GM19438 (cell line): ENCODE data around the gene ACTL8.

Experiments
- ATAC-seq: cut with Tn5 transposase; IDR thresholded peaks from one replicate; pipeline ENCODE4 v1.9.1; 2021; ENCODE audit warnings: low read depth; ENCODE audit not compliant: unreplicated experiment

The ACTL8 gene

GRCh38 chr1:17798011-17798410 lies 42.9 kb downstream of the ACTL8 start:
- no peak for ATAC-seq

DNA sequence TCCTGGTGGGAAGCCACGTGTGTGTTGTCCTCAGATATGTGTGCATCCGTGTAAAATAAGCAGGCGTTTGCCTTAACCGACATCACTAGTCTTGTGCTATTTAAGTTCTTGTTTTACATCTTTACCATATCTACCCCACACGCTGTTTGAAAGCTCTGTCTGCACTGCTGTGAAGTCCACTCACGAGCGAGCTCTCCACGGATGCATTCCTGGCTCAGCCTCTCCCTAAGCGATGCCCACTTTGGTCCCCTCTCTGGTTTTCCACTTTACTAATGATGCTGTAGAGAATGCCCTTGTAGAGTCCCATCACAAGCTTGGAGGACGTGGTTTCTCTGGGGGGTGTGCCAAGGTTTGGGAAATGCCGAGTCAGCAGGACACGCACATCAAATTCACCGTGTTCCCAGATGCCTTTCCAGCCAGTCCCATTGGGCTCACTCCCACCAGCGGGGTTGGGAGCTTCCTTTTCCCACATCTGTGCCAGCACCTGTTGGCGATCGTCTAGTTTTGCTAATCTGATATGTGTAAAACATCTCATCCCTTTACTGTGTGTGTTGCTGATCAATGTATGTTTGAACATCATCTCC lies 43.8 kb downstream of the ACTL8 start:
- no peak for ATAC-seq

- no peak for ATAC-seq
Measured at GRCh38 chr1:17799642-17800041, 44.5 kb downstream of the ACTL8 start.

DNA sequence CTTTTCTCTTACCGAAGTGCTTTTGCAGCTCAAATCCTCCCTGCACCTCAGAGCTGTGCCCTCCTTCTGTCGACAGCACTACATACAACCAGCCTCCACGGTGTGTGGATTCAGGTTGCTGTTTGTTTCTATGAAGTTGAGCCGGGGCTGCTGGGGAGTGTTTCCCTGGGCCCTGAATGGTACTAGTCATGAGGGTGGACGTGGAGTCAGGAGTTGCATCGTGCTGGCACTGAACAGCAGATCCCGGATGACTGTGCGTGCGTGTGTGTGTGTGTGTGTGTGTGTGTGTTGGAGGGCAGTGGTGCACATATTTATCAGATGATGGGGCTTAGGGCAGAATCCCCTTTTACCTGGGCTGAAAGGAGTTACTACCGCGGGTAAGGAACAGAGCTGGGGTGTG lies 47.0 kb downstream of the ACTL8 start:
- ATAC-seq = no peak

- ATAC-seq = no peak
Measured at GRCh38 chr1:17802945-17803344, 47.8 kb downstream of the ACTL8 start.

- no peak for ATAC-seq
Measured at GRCh38 chr1:17805869-17806684, 50.9 kb downstream of the ACTL8 start.

- ATAC-seq = no peak
Measured at GRCh38 chr1:17808816-17809215, 53.7 kb downstream of the ACTL8 start.

DNA sequence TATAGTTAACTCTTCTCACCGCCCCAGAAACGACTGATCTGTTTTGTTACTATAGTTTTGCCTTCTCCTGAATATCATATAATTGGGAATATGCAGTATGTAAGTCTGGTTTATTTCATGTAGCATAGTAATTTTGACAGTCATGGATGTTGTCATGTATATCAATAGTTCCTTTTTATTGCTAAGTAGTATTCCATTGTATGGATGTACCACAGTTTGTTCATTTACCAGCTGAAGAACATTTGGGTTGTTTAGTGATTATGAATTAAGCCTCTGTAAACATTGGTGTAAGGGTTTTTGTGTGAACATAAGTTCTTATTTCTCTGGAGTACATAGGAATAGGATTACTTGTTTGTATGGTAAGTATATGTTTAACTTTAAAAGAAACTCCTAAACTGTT lies 55.5 kb downstream of the ACTL8 start:
- ATAC-seq = no peak

DNA sequence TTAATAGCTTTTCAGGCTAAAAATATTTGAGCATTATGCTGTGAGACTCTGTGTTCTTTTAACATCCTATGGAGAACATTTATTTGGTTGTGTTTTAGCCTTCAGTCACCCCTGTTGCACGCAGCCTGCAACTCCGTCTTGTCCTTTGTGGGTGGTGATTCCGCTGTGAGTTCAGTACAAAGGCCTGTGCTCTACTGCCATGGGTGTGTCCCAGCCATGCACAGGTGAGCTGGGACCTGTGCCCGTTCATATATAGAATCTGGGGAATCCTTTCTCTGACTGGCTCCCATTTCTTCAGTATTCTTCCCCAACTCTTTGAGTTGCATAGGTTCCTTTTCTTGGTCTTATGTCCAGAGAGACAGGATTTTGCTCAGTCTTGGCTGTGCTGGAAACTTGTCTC lies 61.4 kb downstream of the ACTL8 start:
- no peak for ATAC-seq

GRCh38 chr1:17819129-17819802 lies 64.1 kb downstream of the ACTL8 start:
- no peak for ATAC-seq

DNA sequence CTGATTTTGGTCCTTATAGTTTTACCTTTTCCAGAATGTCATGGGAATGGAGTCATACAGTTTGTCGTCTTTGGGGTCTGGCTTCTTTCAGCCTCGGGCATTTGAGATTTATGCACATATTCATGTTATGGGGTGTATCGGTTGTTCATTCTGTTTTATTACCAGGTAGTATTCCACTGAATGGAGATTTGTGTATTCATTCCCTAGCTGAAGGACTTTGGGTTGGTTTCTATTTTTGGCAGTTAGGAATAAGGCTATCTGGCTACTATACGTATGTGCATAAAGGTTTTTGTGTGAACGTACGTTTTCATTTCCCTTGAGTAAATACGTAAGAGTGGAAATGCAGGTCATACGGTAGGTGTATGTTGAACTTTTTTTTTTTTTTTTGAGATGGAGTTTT lies 65.1 kb downstream of the ACTL8 start:
- no peak for ATAC-seq

DNA sequence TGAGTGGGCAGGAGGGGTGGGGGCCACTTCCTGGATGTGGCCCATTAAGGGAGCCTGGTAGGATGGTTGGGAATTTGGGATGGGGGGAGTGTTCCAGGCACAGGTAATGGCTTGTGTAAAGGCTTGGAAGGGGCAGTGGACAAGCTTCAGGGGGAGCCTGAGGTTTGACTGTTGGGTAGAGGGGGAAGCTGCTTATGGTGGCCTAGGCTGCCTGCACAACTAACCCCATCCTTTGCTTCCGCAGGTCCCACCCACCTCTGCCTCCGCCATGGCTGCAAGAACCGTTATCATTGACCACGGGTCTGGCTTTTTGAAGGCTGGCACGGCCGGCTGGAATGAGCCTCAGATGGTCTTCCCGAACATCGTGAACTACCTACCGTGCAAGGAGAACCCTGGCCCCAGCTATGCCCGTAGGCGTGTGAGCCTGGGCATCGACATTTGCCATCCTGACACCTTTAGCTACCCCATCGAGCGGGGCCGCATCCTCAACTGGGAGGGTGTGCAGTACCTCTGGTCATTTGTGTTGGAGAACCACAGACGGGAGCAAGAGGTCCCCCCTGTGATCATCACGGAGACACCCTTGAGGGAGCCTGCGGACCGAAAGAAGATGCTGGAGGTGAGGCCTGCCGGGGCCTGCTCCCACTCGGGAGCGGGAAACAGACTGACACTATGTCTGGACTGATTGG lies 67.8 kb downstream of the ACTL8 start:
- no peak for ATAC-seq

DNA sequence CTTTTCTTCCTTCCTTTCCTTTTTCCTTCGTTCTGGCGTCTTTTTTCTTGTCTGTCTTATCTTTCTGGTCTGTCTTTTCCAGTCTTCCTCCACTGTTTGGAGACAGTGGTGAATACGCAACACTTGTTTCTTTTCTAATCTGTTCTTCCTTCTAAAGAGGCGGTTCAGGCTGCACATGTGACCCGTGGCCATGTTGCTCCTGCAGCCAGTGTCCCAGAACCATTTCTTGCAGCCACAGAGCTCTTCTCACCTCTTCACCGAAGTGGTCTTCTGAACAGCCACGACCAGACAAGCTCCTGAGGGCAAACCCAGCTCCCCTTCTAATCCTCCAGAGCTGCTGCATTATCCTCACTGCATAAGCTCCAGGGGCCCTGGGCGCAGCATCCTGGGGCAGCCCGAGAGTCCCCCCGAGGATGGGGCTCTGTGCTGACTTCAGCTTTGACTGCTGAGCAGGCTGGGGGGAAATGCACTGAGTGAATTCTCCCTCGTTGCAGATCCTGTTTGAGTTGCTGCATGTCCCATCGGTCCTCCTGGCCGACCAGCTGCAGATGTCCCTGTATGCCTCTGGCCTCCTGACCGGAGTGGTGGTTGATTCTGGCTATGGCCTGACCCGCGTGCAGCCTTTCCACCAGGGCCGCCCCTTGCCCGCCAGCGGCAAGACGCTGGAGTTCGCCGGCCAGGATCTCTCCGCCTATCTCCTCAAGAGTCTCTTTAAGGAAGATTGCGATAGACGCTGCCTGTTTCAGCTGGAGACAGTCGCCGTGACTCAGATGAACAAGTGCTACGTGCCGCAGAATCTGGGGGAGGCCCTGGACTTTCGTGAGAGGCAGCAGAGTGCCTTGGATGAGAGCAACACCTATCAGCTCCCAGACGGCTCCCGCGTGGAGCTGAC lies 70.4 kb downstream of the ACTL8 start:
- ATAC-seq = no peak

- ATAC-seq = no peak
Measured at GRCh38 chr1:17826165-17826488, 71.0 kb downstream of the ACTL8 start.

- ATAC-seq = no peak
Measured at GRCh38 chr1:17828991-17829390, 73.9 kb downstream of the ACTL8 start.

DNA sequence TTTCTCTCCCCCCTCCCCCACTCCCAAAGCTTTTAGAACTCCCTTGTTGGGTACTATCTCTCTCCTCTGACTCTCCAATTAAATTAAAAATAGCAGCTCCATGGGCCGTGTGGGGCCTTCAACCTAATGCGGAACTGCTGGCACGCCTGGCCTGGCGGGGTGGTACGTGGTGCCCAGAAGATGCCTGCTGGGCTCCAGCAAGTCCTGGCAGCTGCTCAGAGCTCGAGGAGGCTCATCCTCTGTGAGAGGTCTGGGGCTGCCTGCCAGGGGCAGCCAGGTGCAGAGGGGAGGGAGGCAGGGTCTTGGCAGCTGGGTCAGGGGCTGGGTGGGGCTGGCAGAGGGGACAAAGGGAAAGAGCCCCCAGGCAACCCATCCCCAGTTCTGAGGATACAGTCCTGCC lies 74.4 kb downstream of the ACTL8 start:
- ATAC-seq = no peak

- ATAC-seq = no peak
Measured at GRCh38 chr1:17831597-17831996, 76.5 kb downstream of the ACTL8 start.

DNA sequence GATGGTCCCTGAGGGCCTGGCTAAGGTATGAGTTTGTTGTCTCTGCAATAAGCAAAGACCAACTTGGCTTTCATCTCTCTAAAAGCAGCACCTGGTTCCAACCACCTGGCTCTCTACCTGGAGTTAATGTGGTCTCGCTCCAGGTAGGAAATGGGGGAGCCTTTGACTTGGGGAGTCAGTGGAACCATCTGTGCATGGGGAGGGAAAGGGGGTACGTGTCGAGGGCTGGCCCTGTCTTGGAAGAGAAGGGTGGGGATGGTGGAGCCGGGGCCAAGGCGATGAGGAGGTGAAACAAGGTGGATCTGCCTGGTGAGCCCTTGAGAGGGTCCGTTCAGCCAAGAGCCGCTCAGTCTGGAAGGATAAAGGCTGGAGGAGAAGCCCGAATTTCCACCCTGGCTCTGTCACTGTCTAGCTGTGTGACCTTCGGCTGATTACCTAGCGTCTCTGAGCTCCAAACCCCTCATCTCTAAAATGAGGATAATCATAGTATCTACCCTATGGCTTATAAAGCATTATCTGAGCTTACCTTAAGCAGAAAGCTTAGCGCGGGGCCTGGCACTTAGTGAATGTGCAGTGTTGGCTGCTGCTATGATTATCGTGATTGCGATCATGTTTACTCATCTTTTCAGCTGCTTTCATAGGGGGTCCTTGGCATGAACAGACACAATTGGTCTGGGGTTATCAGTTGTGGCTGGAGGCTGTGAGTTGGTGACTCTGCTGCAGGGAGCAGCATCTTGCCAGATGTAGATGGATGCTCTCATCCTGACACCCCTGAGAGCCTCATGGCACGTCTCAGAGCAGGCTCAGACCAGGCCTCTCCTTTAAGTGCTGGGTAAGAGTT lies 78.7 kb downstream of the ACTL8 start:
- no peak for ATAC-seq

DNA sequence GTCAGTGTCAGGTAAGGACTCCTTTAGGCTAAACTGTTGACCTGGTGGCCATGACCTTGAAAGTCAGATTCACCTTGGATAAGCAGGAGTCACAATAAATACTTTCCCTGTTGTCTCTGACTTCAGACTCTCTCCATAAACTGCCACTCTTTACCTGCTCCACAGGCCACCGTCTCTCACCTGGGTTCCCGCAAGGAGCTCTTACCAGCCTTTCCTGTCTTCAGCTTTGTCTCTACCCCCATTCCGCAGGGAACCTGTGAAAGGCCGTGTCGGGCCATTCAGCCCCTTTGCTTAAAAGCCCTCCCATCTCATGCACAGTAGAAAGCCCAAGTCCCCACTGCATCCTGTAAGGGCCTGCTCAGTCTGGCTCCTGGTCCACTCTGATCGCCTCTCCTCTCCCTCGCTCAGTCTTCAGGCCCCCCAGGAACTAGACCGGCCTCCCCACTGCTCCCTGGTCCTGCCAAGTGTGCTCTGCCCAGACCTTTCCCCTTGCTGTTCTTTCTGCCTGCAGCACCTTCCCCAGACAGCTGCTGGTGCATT lies 79.5 kb downstream of the ACTL8 start:
- no peak for ATAC-seq
